GM18951 (cell line): Measurements from ENCODE around the gene PLD3.
"Not testable (repeated sequence)": the region's sequence is repeated elsewhere in the genome, so short reads cannot be mapped to it uniquely, and the experiment has no call there.

Source experiments
- POLR2A ChIP-seq: IDR thresholded peaks from 4 replicates; pipeline ENCODE4 v1.6.1; 2011; ENCODE audit warnings: mild to moderate bottlenecking; ENCODE audit not compliant: insufficient read length, insufficient read depth; ENCODE audit errors: extremely low read depth
- in situ Hi-C: fragments of 300-500 bp; cut with MboI; formaldehyde crosslinking; loops from one replicate; pipeline ENCODE4 v1.12.0; 2022; ENCODE audit warnings: low sequenced_read_pairs, mixed read lengths, inconsistent platforms; ENCODE audit not compliant: unreplicated experiment

Gene PLD3

DNA sequence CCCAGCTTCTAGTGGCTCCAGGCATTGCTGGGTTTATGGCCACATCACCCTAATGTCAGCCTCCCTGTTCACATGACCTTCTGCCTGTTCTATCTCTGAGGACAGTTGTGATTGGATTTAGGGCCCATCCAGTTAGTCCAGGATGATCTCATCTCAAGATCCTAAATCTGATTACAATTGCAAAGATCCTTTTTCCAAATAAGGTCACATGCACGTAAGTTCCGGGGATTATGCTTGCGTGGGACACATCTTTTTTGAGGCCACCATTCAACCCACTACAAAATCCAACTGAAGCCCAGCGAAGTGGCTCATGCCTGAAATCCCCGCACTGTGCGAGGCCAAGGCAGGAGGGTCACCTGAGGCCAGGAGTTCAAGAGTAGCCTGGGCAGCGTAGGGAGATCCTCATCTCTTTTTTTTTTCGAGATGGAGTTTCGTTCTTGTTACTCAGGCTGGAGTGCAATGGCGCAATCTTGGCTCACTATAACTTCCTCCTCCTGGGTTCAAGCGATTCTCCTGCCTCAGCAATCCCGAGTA lies 12.3 kb downstream of the PLD3 start:
- no peak for TF ChIP-seq POLR2A
- in situ Hi-C loops = no loop called here

DNA sequence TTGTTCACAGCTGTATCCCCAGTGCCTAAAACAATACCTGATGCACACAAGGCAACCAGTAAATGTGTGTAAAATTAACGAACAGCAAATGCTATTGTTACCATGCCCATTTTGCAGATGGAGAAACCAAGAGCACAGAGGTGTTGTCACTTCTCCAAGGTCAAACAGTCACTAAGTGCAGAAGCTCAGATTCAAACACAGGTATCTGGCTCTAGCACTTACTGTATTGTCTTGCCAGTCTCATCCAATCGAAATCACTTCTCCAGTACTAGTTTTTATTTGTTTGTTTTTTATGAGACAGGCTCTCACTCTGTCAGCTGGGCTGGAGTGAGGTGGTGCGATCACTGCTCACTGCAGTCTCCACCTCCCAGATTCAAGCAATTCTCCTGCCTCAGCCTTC lies 13.7 kb downstream of the PLD3 start:
- in situ Hi-C loops = no loop called here
- no peak for TF ChIP-seq POLR2A

DNA sequence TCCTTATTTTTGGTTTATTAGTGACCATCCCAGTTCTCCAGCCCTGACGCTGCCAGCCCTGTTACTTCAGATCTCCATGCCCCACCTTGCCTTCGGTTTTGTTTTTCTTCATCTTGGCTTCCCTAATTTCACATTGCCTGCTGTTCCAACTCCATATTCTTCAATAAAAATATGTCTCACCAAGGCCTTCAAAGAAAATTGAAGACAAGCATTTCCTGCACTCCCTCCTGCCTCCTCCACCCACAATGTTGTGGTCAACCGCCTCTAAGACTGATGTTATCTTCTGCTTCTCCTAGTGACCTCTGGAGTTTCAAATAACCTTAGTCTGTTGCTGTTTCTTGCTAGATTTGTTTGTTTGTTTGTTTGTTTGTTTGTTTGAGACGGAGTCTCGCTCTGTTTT lies 14.6 kb downstream of the PLD3 start:
- TF ChIP-seq POLR2A = no peak
- in situ Hi-C loops = no loop called here

DNA sequence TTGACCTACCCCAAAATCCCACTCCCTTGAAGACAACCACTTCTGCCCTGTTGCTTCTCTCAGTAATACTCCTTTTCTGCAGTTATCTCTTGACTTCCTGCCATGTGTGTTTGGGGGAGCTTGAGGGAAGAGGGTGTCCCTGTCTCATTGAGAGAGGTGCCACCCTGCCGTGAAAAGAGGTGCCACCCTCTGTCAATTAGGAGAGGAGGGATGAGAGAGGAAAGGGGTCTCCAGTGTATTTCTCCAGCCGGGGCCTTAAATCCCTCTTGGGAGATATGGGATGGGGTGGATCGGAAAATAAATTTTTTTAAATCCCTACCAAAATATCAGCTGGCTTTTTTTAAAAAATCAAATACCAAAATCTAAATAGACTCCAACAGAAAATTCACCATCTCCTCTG lies 16.5 kb downstream of the PLD3 start:
- no peak for TF ChIP-seq POLR2A
- in situ Hi-C loops = no loop called here

DNA sequence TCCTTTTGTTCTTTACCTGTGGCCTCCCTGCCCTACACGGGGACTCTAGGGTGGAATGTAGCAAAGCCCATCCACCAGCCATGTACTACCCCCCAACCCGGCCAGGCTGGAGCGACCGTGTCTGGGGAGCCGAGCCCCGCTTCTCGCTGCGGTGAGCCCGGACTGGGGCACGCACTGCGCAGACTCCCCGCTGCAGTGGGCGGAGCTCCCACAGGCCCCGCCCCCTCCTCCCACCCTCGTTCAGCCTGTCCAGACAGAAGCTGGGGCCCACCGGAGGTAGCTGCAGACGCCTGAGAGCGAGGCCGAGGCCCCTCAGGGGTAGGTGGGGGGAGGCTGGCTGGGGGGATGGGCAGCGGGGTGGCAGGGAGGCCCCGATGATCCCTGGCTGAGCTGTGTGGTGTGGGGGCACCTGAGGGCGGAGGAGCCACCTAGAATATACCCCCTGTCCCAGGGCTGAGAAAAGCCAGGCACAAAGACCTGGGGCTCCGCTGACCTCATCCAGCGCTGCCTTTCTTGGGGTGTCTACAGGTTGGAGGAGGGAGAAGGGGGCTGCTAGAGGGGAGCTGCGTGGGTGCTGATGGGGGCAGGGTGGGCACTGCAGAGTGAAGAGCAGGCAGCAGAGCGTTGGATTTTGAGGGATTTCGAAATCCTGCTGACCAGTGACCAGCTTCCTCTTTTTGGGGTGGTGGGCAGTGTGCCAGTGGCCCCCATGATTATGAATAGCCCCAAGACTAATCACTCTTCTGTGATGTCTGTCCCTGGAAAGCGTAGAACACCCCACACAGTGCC lies 17.3 kb downstream of the PLD3 start:
- TF ChIP-seq POLR2A = peak; percentile 63
- in situ Hi-C loops = no loop called here

DNA sequence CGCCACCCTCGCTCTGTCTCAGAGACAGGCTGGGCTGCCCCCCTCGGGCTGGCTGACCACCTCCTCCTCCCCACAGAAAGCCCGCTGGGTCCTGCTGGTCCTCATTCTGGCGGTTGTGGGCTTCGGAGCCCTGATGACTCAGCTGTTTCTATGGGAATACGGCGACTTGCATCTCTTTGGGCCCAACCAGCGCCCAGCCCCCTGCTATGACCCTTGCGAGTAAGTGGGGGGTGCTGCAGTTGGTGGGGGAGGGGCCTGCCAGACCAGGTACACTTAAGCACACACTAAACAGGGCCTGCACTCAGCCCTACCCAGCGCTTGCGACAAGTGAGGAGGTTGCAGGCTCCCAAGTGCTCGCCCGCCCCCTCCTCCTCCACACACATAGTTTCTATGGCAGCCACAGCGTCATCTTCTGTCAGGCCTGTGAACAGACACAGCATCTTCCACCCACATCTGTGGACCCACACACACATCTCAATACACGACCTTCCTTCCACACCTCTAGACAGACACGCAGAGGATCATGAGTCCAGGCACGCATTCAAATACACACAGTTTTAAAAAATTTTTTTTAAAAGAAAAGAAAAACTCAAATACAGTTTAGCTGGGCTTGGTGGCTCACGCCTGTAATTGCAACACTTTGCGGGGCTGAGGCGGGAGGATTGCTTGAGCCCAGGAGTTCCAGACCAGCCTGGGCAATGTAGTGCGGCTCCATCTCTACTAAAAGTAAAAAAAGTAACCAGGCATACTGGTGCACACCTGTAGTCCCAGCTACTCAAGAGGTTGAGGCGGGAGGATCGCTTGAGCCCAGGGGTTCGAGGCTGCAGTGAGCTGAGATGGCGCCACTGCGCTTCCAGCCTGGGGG lies 18.4 kb downstream of the PLD3 start:
- in situ Hi-C loops = no loop called here

DNA sequence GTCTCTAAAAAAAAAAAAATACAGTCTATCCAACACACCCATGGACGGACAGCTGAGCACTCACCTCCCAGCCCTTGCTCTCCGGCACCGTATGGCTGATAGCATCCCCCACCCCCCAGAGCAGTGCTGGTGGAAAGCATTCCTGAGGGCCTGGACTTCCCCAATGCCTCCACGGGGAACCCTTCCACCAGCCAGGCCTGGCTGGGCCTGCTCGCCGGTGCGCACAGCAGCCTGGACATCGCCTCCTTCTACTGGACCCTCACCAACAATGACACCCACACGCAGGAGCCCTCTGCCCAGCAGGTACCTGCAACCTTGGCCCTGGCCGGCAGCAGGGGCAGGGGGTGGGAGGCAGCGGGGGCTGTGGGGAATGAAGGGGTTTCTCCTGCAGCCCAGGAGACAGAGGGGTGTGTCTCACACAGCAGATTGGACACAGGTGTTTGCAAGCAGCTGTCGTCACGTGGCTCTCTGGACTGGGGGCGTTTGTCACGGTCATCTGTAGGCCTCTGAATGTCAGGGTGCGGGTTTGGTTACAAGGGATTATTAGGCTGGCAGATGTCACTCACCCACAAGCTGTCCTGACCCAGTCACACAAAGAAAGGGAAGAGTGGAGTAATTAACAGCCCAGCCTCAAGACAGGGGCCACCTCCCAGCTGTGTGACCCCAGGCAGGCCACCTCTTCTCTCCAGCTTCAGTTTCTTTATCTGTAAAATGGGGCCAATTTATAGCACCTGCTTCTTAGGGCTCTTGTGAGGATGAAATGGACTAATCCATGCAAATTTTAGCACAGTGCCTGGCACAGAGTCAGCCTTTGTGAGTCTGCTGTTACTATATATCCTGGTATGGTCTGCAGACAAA lies 19.3 kb downstream of the PLD3 start:
- TF ChIP-seq POLR2A = no peak
- in situ Hi-C loops = no loop called here

More for the DNA sequence above, 18.4 kb downstream of the PLD3 start:
- no peak for TF ChIP-seq POLR2A

DNA sequence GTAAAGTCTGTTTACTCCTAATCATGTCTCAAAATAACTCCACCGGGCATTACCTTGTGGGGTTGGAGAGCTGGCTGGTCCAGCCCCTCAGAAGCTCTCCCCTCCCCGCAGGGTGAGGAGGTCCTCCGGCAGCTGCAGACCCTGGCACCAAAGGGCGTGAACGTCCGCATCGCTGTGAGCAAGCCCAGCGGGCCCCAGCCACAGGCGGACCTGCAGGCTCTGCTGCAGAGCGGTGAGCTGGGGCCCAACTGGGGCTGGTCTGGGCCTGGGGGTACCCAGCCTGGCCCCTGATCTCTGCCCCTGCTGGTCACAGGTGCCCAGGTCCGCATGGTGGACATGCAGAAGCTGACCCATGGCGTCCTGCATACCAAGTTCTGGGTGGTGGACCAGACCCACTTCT lies 21.3 kb downstream of the PLD3 start:
- in situ Hi-C loops = no loop called here
- no peak for TF ChIP-seq POLR2A

DNA sequence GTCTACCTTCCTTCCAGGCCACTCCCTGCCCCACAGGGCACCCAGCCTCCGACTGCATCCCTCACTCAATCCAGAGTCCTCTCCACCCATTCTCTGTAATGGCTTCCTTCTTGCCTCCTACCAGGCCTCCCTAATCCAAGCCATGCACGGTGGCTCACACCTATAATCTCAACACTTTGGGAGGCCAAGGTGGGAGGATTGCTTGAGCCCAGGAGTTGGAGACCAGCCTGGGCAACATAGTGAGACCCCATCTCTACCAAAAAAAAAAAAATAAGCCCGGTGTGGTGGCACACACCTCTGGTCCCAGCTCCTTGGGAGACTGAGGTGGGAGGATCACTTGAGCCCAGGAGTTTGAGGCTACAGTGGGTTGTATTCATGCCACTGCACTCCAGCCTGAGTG lies 21.8 kb downstream of the PLD3 start:
- in situ Hi-C loops = not testable (repeated sequence)

DNA sequence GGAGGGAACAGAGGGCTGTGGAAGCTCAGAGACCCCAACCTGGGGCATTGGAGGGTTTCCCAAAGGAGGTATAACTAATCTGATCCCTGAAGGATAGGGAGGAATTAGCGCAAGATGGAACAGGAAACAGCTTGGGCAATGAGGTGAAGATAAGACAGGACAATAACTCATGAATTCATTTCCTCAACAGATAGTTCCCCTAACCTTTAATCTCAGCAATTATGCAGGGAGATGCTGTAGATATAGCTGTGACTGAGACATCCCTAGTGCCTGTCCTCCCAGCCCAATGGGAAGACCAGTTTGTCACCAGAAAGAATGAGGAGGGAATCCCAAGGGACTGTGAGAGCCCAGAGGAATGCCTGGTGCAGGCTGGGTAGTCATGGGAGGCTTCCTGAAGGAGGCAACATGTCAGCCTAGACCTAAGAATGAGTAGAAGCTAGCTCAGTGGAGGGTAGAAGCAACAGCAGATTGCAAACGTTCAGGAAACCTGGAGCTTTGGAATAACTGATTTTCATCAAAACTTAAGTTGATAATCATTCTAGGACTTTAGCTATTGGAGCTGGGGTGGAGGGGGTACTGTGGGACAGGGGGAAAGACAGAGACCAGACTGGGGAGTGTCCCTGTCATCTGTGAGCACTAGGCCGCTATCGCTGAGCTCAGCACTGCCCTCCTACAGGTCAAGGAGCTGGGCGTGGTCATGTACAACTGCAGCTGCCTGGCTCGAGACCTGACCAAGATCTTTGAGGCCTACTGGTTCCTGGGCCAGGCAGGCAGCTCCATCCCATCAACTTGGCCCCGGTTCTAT lies 22.7 kb downstream of the PLD3 start:
- TF ChIP-seq POLR2A = no peak
- in situ Hi-C loops = no loop called here

DNA sequence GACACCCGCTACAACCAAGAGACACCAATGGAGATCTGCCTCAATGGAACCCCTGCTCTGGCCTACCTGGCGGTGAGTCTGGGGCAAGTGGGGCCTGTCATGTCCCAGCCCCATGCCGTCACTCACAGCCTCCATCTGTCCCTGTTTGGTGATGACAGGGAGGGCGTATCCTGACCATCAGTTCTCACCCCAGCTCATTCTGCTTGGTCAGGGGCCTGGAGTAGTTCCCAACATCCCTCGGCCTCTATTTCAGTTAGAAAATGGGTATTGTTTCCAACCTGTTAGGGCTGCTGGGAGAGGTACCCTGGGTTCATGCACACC lies 23.3 kb downstream of the PLD3 start:
- no peak for TF ChIP-seq POLR2A
- in situ Hi-C loops = no loop called here

DNA sequence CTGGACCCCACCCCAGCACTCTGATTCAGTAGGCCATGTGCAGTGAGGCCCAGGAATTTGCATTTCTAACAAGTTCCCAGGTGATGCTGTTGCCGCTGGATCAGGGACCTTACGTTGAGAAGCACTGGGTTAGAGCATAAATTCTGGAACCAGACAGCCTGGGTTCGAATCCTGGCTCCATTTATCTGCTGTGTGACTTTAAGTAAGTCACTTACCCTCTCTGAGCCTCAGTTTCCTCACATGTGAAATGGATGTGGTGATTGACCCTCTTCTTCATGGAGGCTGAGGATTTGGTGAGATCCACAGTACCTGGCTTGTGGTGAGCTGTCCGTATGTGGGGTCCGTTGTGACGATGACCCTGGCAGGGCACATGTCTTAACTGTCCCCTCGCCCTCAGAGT lies 25.6 kb downstream of the PLD3 start:
- TF ChIP-seq POLR2A = no peak
- in situ Hi-C loops = no loop called here
